ENCODE results near the gene DNAH10.

DNAH10 gene

DNA sequence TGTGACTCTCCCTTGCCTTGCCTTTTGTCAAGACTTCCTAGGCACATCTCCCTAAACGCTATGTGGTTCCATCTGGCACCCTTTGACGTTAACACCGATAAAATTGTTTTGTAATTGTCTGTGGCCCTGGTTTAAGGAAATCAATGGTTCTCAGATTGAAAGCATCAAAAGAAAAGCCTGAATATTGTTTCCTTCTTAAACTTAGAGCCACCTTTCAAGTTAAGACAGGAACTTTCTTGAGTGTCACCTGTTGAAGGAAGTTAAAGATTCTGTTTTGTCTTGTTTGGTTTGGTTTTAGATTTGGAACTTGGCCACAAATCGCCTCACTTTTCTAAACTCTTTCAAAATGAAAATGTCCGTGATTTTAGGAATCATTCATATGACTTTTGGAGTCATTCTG, 14.8 kb upstream of the DNAH10 start:
- TF ChIP-seq CTCF (IDR thresholded peaks at IDR 0.05; ENCODE audit: low read depth, low read length) = no peak
- no peak overlapping the region for H3K4me3 ChIP-seq (replicated peaks in 1 of 2; ENCODE audit: low read depth in 2 of 2, low read length in 2 of 2)
- no peak for DNase-seq (ENCODE audit: low read depth in 2 of 2)

GRCh38 chr12:123748161-123748560, 13.9 kb upstream of the DNAH10 start:
- H3K4me3 ChIP-seq (replicated peaks in 1 of 2; ENCODE audit: low read depth in 2 of 2, low read length in 2 of 2) = no peak overlapping the region
- TF ChIP-seq CTCF (IDR thresholded peaks at IDR 0.05; ENCODE audit: low read depth, low read length) = no peak
- no peak for DNase-seq (ENCODE audit: low read depth in 2 of 2)

DNA sequence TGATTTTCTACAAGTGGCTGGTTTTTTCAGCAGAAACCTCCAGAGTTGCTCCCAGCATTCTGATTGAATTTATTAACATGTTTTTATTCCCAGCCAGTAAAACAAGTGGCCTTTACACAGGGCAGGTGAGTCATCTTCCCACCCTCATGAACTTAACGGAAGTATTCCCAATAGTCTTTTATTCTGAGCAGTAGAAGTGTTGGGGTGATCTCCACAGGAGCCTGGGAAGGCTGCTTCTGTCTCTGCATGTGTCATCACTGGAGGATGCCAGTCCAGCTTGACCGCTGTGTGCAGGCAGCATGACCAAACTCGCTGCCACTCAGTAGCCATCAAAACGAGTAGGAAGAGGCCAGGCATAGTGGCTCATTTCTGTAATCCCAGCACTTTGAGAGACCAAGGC, 13.4 kb upstream of the DNAH10 start:
- TF ChIP-seq CTCF (IDR thresholded peaks at IDR 0.05; ENCODE audit: low read depth, low read length) = no peak
- H3K4me3 ChIP-seq (replicated peaks in 1 of 2; ENCODE audit: low read depth in 2 of 2, low read length in 2 of 2) = no peak overlapping the region
- DNase-seq (ENCODE audit: low read depth in 2 of 2) = peak in 1 of 2 donors; percentile 25

GRCh38 chr12:123749355-123749754, 12.7 kb upstream of the DNAH10 start:
- H3K4me3 ChIP-seq (replicated peaks in 1 of 2; ENCODE audit: low read depth in 2 of 2, low read length in 2 of 2) = no peak overlapping the region
- no peak for TF ChIP-seq CTCF (IDR thresholded peaks at IDR 0.05; ENCODE audit: low read depth, low read length)
- no peak for DNase-seq (ENCODE audit: low read depth in 2 of 2)

DNA sequence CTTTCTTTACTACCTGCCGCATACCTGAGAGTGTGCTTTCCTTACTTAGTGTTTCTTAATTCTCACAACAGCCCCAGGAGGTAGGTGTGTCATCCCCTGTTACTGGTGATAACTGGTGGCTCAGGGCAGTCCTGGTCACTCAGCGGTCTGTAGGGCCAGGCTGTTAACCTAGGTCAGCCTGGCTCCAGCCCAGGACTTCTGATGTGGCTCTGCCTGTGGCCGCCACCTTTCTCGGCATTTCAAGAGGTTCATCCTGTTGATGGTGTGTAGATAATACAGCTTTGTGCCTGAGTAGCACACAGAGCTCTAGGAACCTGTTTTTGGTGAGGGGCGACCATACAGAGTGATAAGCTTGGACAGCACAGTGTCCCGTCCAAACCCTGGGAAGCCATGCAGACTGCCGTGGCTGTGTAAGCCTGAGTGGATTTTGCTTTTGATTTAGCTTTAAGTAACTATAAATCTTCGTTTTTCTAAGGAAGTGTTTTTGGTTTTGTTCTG, 11.9 kb upstream of the DNAH10 start:
- H3K4me3 ChIP-seq (replicated peaks in 1 of 2; ENCODE audit: low read depth in 2 of 2, low read length in 2 of 2) = no peak overlapping the region
- no peak for DNase-seq (ENCODE audit: low read depth in 2 of 2)
- no peak for TF ChIP-seq CTCF (IDR thresholded peaks at IDR 0.05; ENCODE audit: low read depth, low read length)

- H3K4me3 ChIP-seq (replicated peaks in 1 of 2; ENCODE audit: low read depth in 2 of 2, low read length in 2 of 2) = no peak overlapping the region
- no peak for DNase-seq (ENCODE audit: low read depth in 2 of 2)
- no peak for TF ChIP-seq CTCF (IDR thresholded peaks at IDR 0.05; ENCODE audit: low read depth, low read length)
Measured at GRCh38 chr12:123752046-123752445, 10.1 kb upstream of the DNAH10 start.

DNA sequence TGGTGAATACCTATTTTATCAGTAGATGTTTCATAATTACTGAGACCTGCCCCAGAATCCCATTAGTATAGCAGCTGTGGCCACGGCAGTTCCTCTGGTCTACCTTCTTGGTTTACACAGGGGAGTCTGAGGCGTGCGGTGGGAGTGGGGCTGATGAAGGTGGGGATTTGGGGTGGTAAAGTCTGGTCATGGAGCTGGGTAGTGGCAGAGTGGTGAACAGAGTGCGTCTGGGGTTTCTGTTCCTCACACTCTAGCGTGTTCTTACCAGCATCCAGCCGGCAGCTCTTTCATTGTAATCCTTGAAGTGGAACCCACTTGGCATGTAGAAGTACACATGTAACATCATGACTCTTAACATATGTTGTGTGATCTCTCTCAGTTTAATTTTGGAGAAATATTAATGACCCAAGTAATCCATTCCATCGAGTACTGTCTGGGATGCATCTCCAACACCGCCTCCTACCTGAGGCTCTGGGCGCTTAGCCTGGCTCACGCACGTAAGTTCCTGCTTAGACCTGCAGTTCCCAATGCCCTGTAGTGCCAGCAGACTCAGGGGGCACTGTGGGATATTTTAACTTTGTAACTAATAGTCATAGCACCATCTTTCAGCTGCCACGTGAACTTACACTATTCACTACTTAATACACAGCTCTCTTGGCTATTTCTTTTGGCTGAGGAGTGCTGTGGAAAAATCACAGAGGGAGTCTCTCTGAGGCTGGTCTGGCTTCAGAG, 7.9 kb upstream of the DNAH10 start:
- no peak for DNase-seq (ENCODE audit: low read depth in 2 of 2)
- H3K4me3 ChIP-seq (replicated peaks in 1 of 2; ENCODE audit: low read depth in 2 of 2, low read length in 2 of 2) = no peak overlapping the region
- TF ChIP-seq CTCF (IDR thresholded peaks at IDR 0.05; ENCODE audit: low read depth, low read length) = no peak
